GM12878 (cell line): ENCODE measurements around the gene KATNA1. TPM values are rescaled to one million over a fixed set of nuclear protein-coding genes. Genes with fewer than 3 reads are reported as not detected.

Experiments
- ATAC-seq: fragments of 200-7000 bp; cut with Tn5 transposase; 3 replicates; pipeline ENCODE4 v1.9.1; 2020; ENCODE audit warnings: mild to moderate bottlenecking, moderate library complexity
- BruUV-seq: library from RNA; stranded (reverse); fragments of 400-500 nt; replicated peaks from 2 replicates; lab custom pipeline; 2021; lab: Mats Ljungman, UMichigan
- CTCF ChIA-PET: fragments of 300-600 bp; sonication (Branson Sonifier 250); formaldehyde crosslinking; extraction: SDS; loops from one replicate; lab custom pipeline; 2021; ENCODE audit warnings: inconsistent platforms; lab: Yijun Ruan, JAX
- POLR2A ChIA-PET: fragments of 350-600 bp; formaldehyde crosslinking; extraction: SDS; loops from one replicate; lab custom pipeline; 2021; ENCODE audit warnings: inconsistent platforms; lab: Charles Lee
- RAD21 ChIA-PET: fragments of 300-600 bp; sonication (Branson Sonifier 250); formaldehyde crosslinking; loops from one replicate; lab custom pipeline; 2023; ENCODE audit warnings: antibody characterized with exemption; ENCODE audit not compliant: unreplicated experiment; lab: Charles Lee
- SMC1A ChIA-PET: fragments of 300-600 bp; sonication (Branson Sonifier 250); formaldehyde crosslinking; loops from one replicate; lab custom pipeline; 2023; ENCODE audit not compliant: unreplicated experiment, uncharacterized antibody; lab: Charles Lee
- DNase-seq: peaks from one replicate; pipeline ENCODE4 v3.0.0-alpha.2; 2011; ENCODE audit warnings: low read depth, low spot score
- FAIRE-seq: peaks from 3 replicates; lab custom pipeline; 2011; peaks lifted over from hg19 to GRCh38; lab: Jason Lieb, UNC
- H2AFZ ChIP-seq: 2 replicates; pipeline ENCODE4 v1.6.0; 2011; ENCODE audit warnings: low read depth, low read length, control low read depth; ENCODE audit not compliant: control insufficient read depth
- H3K27ac ChIP-seq: 2 replicates; pipeline ENCODE4 v1.5.1; 2011; ENCODE audit warnings: control low read depth; ENCODE audit not compliant: control insufficient read depth, insufficient read depth
- H3K27me3 ChIP-seq, 2 experiments: replicated peaks in 1 of 2; 2 replicates each; pipeline versions ENCODE4 v1.6.0 to v1.6.1; 2011; ENCODE audit warnings: low read length in 1 of 2; ENCODE audit not compliant: control insufficient read depth in 2 of 2, insufficient read depth in 2 of 2
- H3K36me3 ChIP-seq, 2 experiments: 2 replicates each; pipeline ENCODE4 v1.5.1; 2011; ENCODE audit warnings: low read length in 1 of 2; ENCODE audit not compliant: control insufficient read depth in 2 of 2, insufficient read depth in 2 of 2
- H3K4me1 ChIP-seq: 2 replicates; pipeline ENCODE4 v1.6.1; 2011; ENCODE audit warnings: mild to moderate bottlenecking, low read length, moderate library complexity, mixed read lengths; ENCODE audit not compliant: control insufficient read depth, insufficient read depth
- H3K4me2 ChIP-seq: 2 replicates; pipeline ENCODE4 v1.6.0; 2011; ENCODE audit warnings: control low read depth; ENCODE audit not compliant: control insufficient read depth, insufficient read depth
- H3K4me3 ChIP-seq: fragments of 200-600 bp; sonication (generic); 2 replicates; pipeline ENCODE4 v1.5.1; 2016
- H3K79me2 ChIP-seq: 2 replicates; pipeline ENCODE4 v1.6.0; 2011; ENCODE audit warnings: low read length; ENCODE audit not compliant: control insufficient read depth, insufficient read depth
- H3K9ac ChIP-seq: 2 replicates; pipeline ENCODE4 v1.8.0; 2011; ENCODE audit warnings: low read length, control low read depth, mixed read lengths; ENCODE audit not compliant: control insufficient read depth, insufficient read depth
- H3K9me3 ChIP-seq: replicated peaks from 3 replicates; pipeline ENCODE4 v1.5.1; 2011; ENCODE audit warnings: mild to moderate bottlenecking, low read length; ENCODE audit not compliant: control insufficient read depth, insufficient read depth
- H4K20me1 ChIP-seq: 2 replicates; pipeline ENCODE4 v1.6.0; 2011; ENCODE audit not compliant: control insufficient read depth, insufficient read depth
- BMI1 ChIP-seq: fragments of 450-650 bp; IDR thresholded peaks from 2 replicates; pipeline ENCODE4 v1.6.1; 2016; ENCODE audit warnings: mild to moderate bottlenecking, moderate library complexity, borderline replicate concordance
- CBFB ChIP-seq: IDR thresholded peaks from 2 replicates; pipeline ENCODE4 v1.6.1; 2016; ENCODE audit warnings: antibody characterized with exemption, low read depth
- CREB1 ChIP-seq: IDR thresholded peaks from 2 replicates; pipeline ENCODE4 v1.6.1; 2012; ENCODE audit warnings: low read depth, mild to moderate bottlenecking, inconsistent platforms
- EZH2 ChIP-seq: IDR thresholded peaks from 2 replicates; pipeline ENCODE4 v1.6.1; 2012; ENCODE audit warnings: low read depth, mild to moderate bottlenecking, control low read depth, inconsistent platforms, low read length, borderline replicate concordance; ENCODE audit not compliant: control insufficient read depth
- IRF4 ChIP-seq: IDR thresholded peaks from 2 replicates; pipeline ENCODE4 v1.6.1; 2011; ENCODE audit warnings: low read depth, low read length
- MYB ChIP-seq: fragments of 150-350 bp; IDR thresholded peaks from 2 replicates; pipeline ENCODE4 v1.6.1; 2014; ENCODE audit warnings: mild to moderate bottlenecking, low read depth, low read length, borderline replicate concordance
- NBN ChIP-seq: fragments of 450-650 bp; IDR thresholded peaks from 2 replicates; pipeline ENCODE4 v1.6.1; 2016
- RBBP5 ChIP-seq: fragments of 200-600 bp; sonication (generic); conservative IDR thresholded peaks from 2 replicates; pipeline ENCODE4 v1.6.1; 2016
- SMAD5 ChIP-seq: IDR thresholded peaks from 2 replicates; pipeline ENCODE4 v1.6.1; 2016; ENCODE audit warnings: antibody characterized with exemption, low read depth
- SP1 ChIP-seq: IDR thresholded peaks from one replicate; pipeline ENCODE4 v1.6.1; 2011; ENCODE audit warnings: low read depth, low read length
- YBX1 ChIP-seq: fragments of 450-650 bp; IDR thresholded peaks from 2 replicates; pipeline ENCODE4 v1.6.1; 2016; ENCODE audit warnings: antibody characterized with exemption
- WGBS: methylation state at CpG from one replicate; pipeline ENCODE4 v1.1.6; 2016; ENCODE audit warnings: low lambda C conversion rate; ENCODE audit not compliant: insufficient replicate concordance, insufficient coverage; ENCODE audit errors: missing lambda C conversion rate; 5-methylcytosine and 5-hydroxymethylcytosine counted together
- in situ Hi-C: fragments of 300-500 bp; cut with MboI; formaldehyde crosslinking; loops from 9 replicates; pipeline ENCODE4 v1.14.3; 2018; ENCODE audit warnings: mixed read lengths
- intact Hi-C: fragments of 100-400 bp; cut with micrococcal nuclease; formaldehyde crosslinking; loops from one replicate; pipeline ENCODE4 v1.14.2; 2022; ENCODE audit not compliant: unreplicated experiment
- polyA plus RNA-seq, 11 experiments: library from polyadenylated mRNA; depleted of rRNA in 4 of 11; unstranded in 6 of 11; stranded (reverse) in 5 of 11; fragments of >200 nt; fragmentation: Nextera tagmentation in 4 of 11; fragmentation: Illumina TruSeq in 1 of 11; extraction: Ambion mirVana in 4 of 11; extraction: Trizol in 1 of 11; gene quantifications; 1 replicate in 1 of 11; 2 replicates in 10 of 11; pipeline versions ENCODE4 v1.2.1 to v1.2.3, GENCODE V29; 2011 to 2016; ENCODE audit warnings: inconsistent platforms in 2 of 11, missing spikeins in 2 of 11, low read depth in 1 of 11
- total RNA-seq, 4 experiments: library from RNA; depleted of rRNA in 3 of 4; stranded (reverse); fragments of >200 nt in 3 of 4; fragmentation: Illumina TruSeq in 1 of 4; extraction: Trizol in 1 of 4; gene quantifications; 2 replicates each; pipeline versions ENCODE4 v1.2.1 to v1.2.3, GENCODE V29; 2013 to 2021
- TF ChIP-seq, protein P1 (sequence below): IDR thresholded peaks from 2 replicates; pipeline ENCODE4 v1.6.1; 2011; ENCODE audit warnings: borderline replicate concordance, low read depth, mild to moderate bottlenecking, moderate library complexity, mixed read lengths, low read length; ENCODE audit not compliant: insufficient read depth; ENCODE audit errors: extremely low read length
- TF ChIP-seq, protein P2 (sequence below): fragments of 450-650 bp; IDR thresholded peaks from 2 replicates; pipeline ENCODE4 v1.6.1; 2018; ENCODE audit warnings: borderline replicate concordance, mild to moderate bottlenecking; ENCODE audit not compliant: partially characterized antibody

KATNA1 gene
- total and polyA plus RNA-seq, 10 of the 15 experiments (the other 5 are each of a cell fraction or from before 2014, with no cell fraction given) = 15.4 to 35.3 (median 25.1) TPM

GRCh38 chr6:149686230-149686629 is 37.7 kb upstream of the KATNA1 start:
- POLR2A ChIA-PET = interaction anchor here (1.2 kb wide), 1 partner anchor 32 kb away, joined by 4 read pairs; no protein-coding TSS in a partner anchor
- Histone ChIP-seq H3K27ac (peak overlapping the region; percentile 27; the same call in 1 of the 2 replicates), H4K20me1 (peaks cover 4% of the 10 kb centered on the region; the same call in 1 of the 2 replicates), H3K4me2 (no peak overlapping the region), H3K27me3 (no peaks in the 10 kb centered on the region), H3K9me3 (no peaks in the 10 kb centered on the region), H3K4me3 (no peak overlapping the region), H3K4me1 (no peaks in the 10 kb centered on the region), H2AFZ (no peak overlapping the region), H3K36me3 (peaks cover 10 to 12% of the 10 kb centered on the region in 2 experiments), H3K79me2 (peaks cover 4% of the 10 kb centered on the region), H3K9ac (no peak overlapping the region)
- ATAC-seq (no peak), FAIRE-seq (no peak), DNase-seq (no peak)
- SMC1A ChIA-PET = interaction anchor here (0.7 to 1.3 kb wide), 4 partner anchors 14 to 28 kb away, joined by 3 read pairs; no protein-coding TSS in a partner anchor
- 86% methylated on average over 7 of the region's 7 CpGs for WGBS
- CTCF ChIA-PET = interaction anchor here (0.7 to 2.8 kb wide), 3 partner anchors 10 to 42 kb away, joined by 3 to 7 read pairs (median 4); no protein-coding TSS in a partner anchor
- RAD21 ChIA-PET = no interaction called here
- no TSS peak for BruUV-seq
- in situ Hi-C loops (no loop called here), intact Hi-C loops (no loop called here)
- TF ChIP-seq SMAD5 (no peak), EZH2 (no peak), SP1 (no peak), CBFB (no peak), IRF4 (no peak), NBN (no peak), MYB (no peak), BMI1 (no peak), YBX1 (no peak), CREB1 (no peak), RBBP5 (no peak)
- TF ChIP-seq, protein P1, sequence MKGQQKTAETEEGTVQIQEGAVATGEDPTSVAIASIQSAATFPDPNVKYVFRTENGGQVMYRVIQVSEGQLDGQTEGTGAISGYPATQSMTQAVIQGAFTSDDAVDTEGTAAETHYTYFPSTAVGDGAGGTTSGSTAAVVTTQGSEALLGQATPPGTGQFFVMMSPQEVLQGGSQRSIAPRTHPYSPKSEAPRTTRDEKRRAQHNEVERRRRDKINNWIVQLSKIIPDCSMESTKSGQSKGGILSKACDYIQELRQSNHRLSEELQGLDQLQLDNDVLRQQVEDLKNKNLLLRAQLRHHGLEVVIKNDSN = no peak
- TF ChIP-seq, protein P2, sequence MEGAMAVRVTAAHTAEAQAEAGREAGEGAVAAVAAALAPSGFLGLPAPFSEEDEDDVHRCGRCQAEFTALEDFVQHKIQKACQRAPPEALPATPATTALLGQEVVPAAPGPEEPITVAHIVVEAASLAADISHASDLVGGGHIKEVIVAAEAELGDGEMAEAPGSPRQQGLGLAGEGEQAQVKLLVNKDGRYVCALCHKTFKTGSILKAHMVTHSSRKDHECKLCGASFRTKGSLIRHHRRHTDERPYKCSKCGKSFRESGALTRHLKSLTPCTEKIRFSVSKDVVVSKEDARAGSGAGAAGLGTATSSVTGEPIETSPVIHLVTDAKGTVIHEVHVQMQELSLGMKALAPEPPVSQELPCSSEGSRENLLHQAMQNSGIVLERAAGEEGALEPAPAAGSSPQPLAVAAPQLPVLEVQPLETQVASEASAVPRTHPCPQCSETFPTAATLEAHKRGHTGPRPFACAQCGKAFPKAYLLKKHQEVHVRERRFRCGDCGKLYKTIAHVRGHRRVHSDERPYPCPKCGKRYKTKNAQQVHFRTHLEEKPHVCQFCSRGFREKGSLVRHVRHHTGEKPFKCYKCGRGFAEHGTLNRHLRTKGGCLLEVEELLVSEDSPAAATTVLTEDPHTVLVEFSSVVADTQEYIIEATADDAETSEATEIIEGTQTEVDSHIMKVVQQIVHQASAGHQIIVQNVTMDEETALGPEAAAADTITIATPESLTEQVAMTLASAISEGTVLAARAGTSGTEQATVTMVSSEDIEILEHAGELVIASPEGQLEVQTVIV = no peak
